KOPT-K1 (cell line): ENCODE data around the gene SLC26A6.

ENCODE experiments used
- H3K27ac ChIP-seq: fragments of 200-600 bp; sonication (generic); 2 replicates; pipeline ENCODE4 v1.5.1; 2016; ENCODE audit warnings: antibody characterized with exemption, mild to moderate bottlenecking, low read depth, low read length; ENCODE audit not compliant: poor library complexity, severe bottlenecking
- H3K36me3 ChIP-seq: fragments of 200-600 bp; sonication (generic); 2 replicates; pipeline ENCODE4 v1.5.1; 2017; ENCODE audit warnings: antibody characterized with exemption, mild to moderate bottlenecking, low read length, moderate library complexity; ENCODE audit not compliant: insufficient read depth
- H3K9me3 ChIP-seq: fragments of 200-600 bp; sonication (generic); 2 replicates; pipeline ENCODE4 v1.5.1; 2017; ENCODE audit warnings: antibody characterized with exemption, low read length, mild to moderate bottlenecking; ENCODE audit not compliant: insufficient read depth, poor library complexity, severe bottlenecking

SLC26A6 gene

GRCh38 chr3:48630407-48630806 lies 4.9 kb downstream of the SLC26A6 start:
- H3K27ac ChIP-seq = no peak overlapping the region
- H3K36me3 ChIP-seq = peaks cover 67% of the 10 kb centered on the region; the same call in 1 of the 2 replicates
- no peaks in the 10 kb centered on the region for H3K9me3 ChIP-seq

DNA sequence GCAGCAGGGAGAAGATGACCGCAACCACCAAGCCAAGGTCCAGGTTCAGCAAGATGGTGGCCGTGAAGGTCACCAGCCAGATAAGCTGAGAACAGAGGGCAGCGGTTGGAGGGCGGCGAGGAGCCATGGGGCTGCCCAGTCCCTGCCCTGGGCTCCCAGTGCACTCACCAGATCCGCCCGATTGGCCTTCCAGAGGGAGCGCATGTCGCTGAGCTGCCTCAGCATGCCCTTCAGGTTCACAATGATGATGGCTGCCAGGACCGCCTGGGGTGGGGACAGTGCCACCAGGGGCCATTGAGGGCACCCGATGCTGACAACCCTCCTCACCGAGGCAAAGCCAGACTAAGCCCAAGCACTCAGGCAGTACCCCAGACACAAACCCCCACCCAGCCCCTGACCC lies 5.4 kb downstream of the SLC26A6 start:
- no peaks in the 10 kb centered on the region for H3K9me3 ChIP-seq
- H3K27ac ChIP-seq = no peak overlapping the region
- H3K36me3 ChIP-seq = peaks cover 72% of the 10 kb centered on the region; the same call in 1 of the 2 replicates

DNA sequence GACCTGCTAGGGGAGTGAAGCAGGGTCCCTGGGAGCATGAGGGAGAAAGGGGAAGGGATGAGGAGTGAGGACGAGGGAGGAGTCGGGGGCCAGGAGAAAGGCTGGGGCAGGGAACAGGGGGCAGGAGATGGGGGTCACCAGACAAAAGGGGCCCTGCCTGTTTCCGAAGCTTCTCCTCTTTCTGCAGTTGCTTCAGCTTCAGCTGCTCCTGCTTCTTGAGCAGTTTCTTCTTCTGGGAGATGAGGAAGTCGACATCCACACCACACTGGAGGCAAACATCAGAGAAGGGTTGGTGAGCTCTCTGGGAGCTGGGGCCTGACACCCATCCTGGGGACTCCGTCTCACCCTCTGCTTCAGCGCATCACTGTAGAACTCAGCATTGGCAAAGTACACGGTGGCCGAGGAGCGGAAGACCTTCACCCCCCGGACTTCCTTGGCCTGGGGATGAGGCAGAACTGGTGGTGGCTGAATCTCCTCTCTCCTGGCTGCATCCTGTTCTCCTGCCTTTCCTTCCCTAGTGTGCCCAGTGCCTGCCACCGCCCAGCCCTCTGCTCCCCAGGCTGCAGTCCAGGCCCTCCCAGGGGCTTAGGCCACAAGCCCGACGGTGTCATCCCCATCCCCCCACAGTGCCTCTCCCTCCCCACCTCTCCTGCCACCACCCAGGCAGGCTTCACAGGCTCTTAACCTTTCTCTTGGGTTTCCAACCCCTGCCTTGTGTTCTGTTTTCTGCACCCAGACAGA lies 6.8 kb downstream of the SLC26A6 start:
- Histone ChIP-seq H3K36me3 (peaks cover 76% of the 10 kb centered on the region; the same call in 1 of the 2 replicates), H3K27ac (no peak overlapping the region)

GRCh38 chr3:48625600-48625999 lies 9.7 kb downstream of the SLC26A6 start:
- H3K36me3 ChIP-seq = peaks cover 58% of the 10 kb centered on the region; the same call in 1 of the 2 replicates
- H3K9me3 ChIP-seq = no peaks in the 10 kb centered on the region
- H3K27ac ChIP-seq = no peak overlapping the region

More for the DNA sequence above, 6.8 kb downstream of the SLC26A6 start:
- H3K9me3 ChIP-seq = no peaks in the 10 kb centered on the region

- Histone ChIP-seq H3K36me3 (peaks cover 59% of the 10 kb centered on the region; the same call in 1 of the 2 replicates), H3K27ac (peak overlapping the region; percentile 59)
Measured at GRCh38 chr3:48624767-48625166, 10.5 kb downstream of the SLC26A6 start.

GRCh38 chr3:48623851-48624547 lies 11.3 kb downstream of the SLC26A6 start:
- H3K27ac ChIP-seq = peak overlapping the region; percentile 59
- peaks cover 55% of the 10 kb centered on the region; the same call in 1 of the 2 replicates for H3K36me3 ChIP-seq
- no peaks in the 10 kb centered on the region for H3K9me3 ChIP-seq

More at GRCh38 chr3:48624767-48625166, 10.5 kb downstream of the SLC26A6 start:
- no peaks in the 10 kb centered on the region for H3K9me3 ChIP-seq

- Histone ChIP-seq H3K9me3 (peaks cover 19% of the 10 kb centered on the region), H3K36me3 (peaks cover 41% of the 10 kb centered on the region; the same call in 1 of the 2 replicates), H3K27ac (no peak within 1 kb of the TSS)
Measured at GRCh38 chr3:48621461-48621869, 13.8 kb downstream of the SLC26A6 start, which contains the start of gene TMEM89. Gene TMEM89, minus strand, starts transcription at chr3:48621769. Its CDS starts 13 bp downstream, at chr3:48621756.

- H3K9me3 ChIP-seq = peaks cover 23% of the 10 kb centered on the region
- H3K27ac ChIP-seq = no peak overlapping the region
- H3K36me3 ChIP-seq = peaks cover 24% of the 10 kb centered on the region; the same call in 1 of the 2 replicates
Measured at GRCh38 chr3:48619541-48620524, 15.4 kb downstream of the SLC26A6 start.

DNA sequence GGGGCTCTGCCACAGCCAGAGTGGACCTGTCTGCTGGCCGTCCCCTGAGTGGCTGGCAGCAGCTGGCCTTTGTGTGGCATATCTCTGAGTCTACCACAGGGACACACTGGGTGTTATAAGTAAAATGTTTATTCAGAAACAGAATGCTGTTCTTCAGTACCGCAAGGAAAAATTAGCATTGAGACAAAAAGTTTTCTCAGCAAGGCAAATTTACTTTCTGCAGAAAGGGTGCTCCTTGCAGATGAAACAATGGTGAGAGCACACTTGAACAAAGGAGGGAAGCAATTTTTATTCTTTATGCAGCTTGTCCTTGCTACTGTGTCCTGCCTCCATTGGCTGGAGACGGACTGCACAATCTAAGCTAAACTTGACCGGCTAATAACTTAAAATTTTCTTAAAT lies 17.7 kb downstream of the SLC26A6 start:
- Histone ChIP-seq H3K27ac (no peak overlapping the region), H3K36me3 (peaks cover 21% of the 10 kb centered on the region; the same call in 1 of the 2 replicates), H3K9me3 (peaks cover 23% of the 10 kb centered on the region)

- Histone ChIP-seq H3K36me3 (peaks cover 9% of the 10 kb centered on the region; the same call in 1 of the 2 replicates), H3K9me3 (peaks cover 23% of the 10 kb centered on the region), H3K27ac (no peak overlapping the region)
Measured at GRCh38 chr3:48614044-48614443, 21.2 kb downstream of the SLC26A6 start.

DNA sequence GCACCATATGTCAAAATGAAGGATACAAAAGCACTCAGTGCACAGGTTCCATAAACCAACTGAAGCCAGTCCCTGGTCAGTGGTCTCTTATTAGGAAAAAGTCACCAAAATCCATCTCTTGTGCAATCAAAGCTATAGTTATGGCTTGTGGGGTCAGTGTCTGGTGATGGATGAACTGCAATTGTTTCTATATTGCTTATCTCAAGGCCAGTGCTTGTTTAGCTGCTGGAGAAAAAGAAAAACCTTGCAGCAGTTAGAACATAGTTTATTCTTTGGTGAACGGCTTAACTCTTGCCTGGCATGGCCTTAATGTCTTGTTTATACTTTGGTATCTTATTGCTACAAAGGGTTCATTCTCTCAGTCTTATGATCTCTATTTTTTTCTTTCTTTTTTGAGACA lies 23.0 kb downstream of the SLC26A6 start:
- peaks cover 14% of the 10 kb centered on the region; the same call in 1 of the 2 replicates for H3K36me3 ChIP-seq
- H3K27ac ChIP-seq = no peak overlapping the region
- H3K9me3 ChIP-seq = peaks cover 11% of the 10 kb centered on the region

GRCh38 chr3:48609088-48610005 lies 25.9 kb downstream of the SLC26A6 start, which contains the start of gene UQCRC1:
Gene UQCRC1, minus strand, starts transcription at chr3:48609646. Its CDS starts 26 bp downstream, at chr3:48609620.
- Histone ChIP-seq H3K27ac (peak within 1 kb of the TSS; percentile 86), H3K9me3 (no peaks in the 10 kb centered on the region), H3K36me3 (peaks cover 37% of the 10 kb centered on the region)

- Histone ChIP-seq H3K36me3 (peaks cover 56% of the 10 kb centered on the region), H3K9me3 (no peaks in the 10 kb centered on the region), H3K27ac (no peak overlapping the region)
Measured at GRCh38 chr3:48607519-48607918, 27.7 kb downstream of the SLC26A6 start.
